ENCODE data around the gene SCN2B.

The SCN2B gene

GRCh38 chr11:118217575-118217974 lies 41.1 kb upstream of the SCN2B start:
- no peaks in the 10 kb centered on the region for H3K9me3 ChIP-seq (ENCODE audit: low read depth, low read length)
- TF ChIP-seq POLR2AphosphoS5 (IDR thresholded peaks at IDR 0.05; ENCODE audit: borderline replicate concordance, low read depth, low read length), result no peak
- no peak for TF ChIP-seq EZH2 (IDR thresholded peaks at IDR 0.05)
- no peak for TF ChIP-seq FOXP2 (optimal IDR thresholded peaks at IDR 0.05; ENCODE audit: control extremely low read depth, extremely low read length, insufficient read depth)

GRCh38 chr11:118216621-118217481 lies 40.4 kb upstream of the SCN2B start:
- Histone ChIP-seq H3K4me3 (no peak overlapping the region), H3K27ac (no peak overlapping the region), H3K9ac (ENCODE audit: insufficient read length) (no peak overlapping the region), H3K36me3 (ENCODE audit: insufficient read depth, low read length) (no peaks in the 10 kb centered on the region), H3K9me3 (ENCODE audit: low read depth, low read length) (no peaks in the 10 kb centered on the region)
- TF ChIP-seq POLR2AphosphoS5 (IDR thresholded peaks at IDR 0.05; ENCODE audit: borderline replicate concordance, low read depth, low read length) (no peak), EZH2 (IDR thresholded peaks at IDR 0.05) (no peak), FOXP2 (optimal IDR thresholded peaks at IDR 0.05; ENCODE audit: control extremely low read depth, extremely low read length, insufficient read depth) (no peak)
- no peak for DNase-seq (ENCODE audit: low read depth, low spot score)

More at GRCh38 chr11:118217575-118217974, 41.1 kb upstream of the SCN2B start:
- Histone ChIP-seq H3K4me3 (no peak overlapping the region), H3K36me3 (ENCODE audit: insufficient read depth, low read length) (no peaks in the 10 kb centered on the region), H3K27ac (no peak overlapping the region), H3K9ac (ENCODE audit: insufficient read length) (no peak overlapping the region)
- no peak for DNase-seq (ENCODE audit: low read depth, low spot score)

- DNase-seq (ENCODE audit: low read depth, low spot score), result no peak
- no peaks in the 10 kb centered on the region for H3K9me3 ChIP-seq (ENCODE audit: low read depth, low read length)
- TF ChIP-seq POLR2AphosphoS5 (IDR thresholded peaks at IDR 0.05; ENCODE audit: borderline replicate concordance, low read depth, low read length) (no peak), FOXP2 (optimal IDR thresholded peaks at IDR 0.05; ENCODE audit: control extremely low read depth, extremely low read length, insufficient read depth) (no peak), EZH2 (IDR thresholded peaks at IDR 0.05) (no peak)
- no peaks in the 10 kb centered on the region for H3K36me3 ChIP-seq (ENCODE audit: insufficient read depth, low read length)
- H3K27ac ChIP-seq, result no peak overlapping the region
- no peak overlapping the region for H3K9ac ChIP-seq (ENCODE audit: insufficient read length)
- H3K4me3 ChIP-seq, result no peak overlapping the region
Measured at GRCh38 chr11:118215765-118216164, 39.3 kb upstream of the SCN2B start.

GRCh38 chr11:118215262-118215661 lies 38.8 kb upstream of the SCN2B start:
- DNase-seq (ENCODE audit: low read depth, low spot score), result no peak
- Histone ChIP-seq H3K9me3 (ENCODE audit: low read depth, low read length) (no peaks in the 10 kb centered on the region), H3K4me3 (no peak overlapping the region), H3K36me3 (ENCODE audit: insufficient read depth, low read length) (no peaks in the 10 kb centered on the region), H3K27ac (no peak overlapping the region), H3K9ac (ENCODE audit: insufficient read length) (no peak overlapping the region)
- no peak for TF ChIP-seq FOXP2 (optimal IDR thresholded peaks at IDR 0.05; ENCODE audit: control extremely low read depth, extremely low read length, insufficient read depth)
- no peak for TF ChIP-seq EZH2 (IDR thresholded peaks at IDR 0.05)
- TF ChIP-seq POLR2AphosphoS5 (IDR thresholded peaks at IDR 0.05; ENCODE audit: borderline replicate concordance, low read depth, low read length), result no peak

GRCh38 chr11:118214210-118214914 lies 37.9 kb upstream of the SCN2B start:
- TF ChIP-seq FOXP2 (optimal IDR thresholded peaks at IDR 0.05; ENCODE audit: control extremely low read depth, extremely low read length, insufficient read depth) (no peak), POLR2AphosphoS5 (IDR thresholded peaks at IDR 0.05; ENCODE audit: borderline replicate concordance, low read depth, low read length) (no peak), EZH2 (IDR thresholded peaks at IDR 0.05) (no peak)
- no peak overlapping the region for H3K4me3 ChIP-seq
- no peaks in the 10 kb centered on the region for H3K9me3 ChIP-seq (ENCODE audit: low read depth, low read length)
- no peak overlapping the region for H3K9ac ChIP-seq (ENCODE audit: insufficient read length)
- H3K36me3 ChIP-seq (ENCODE audit: insufficient read depth, low read length), result no peaks in the 10 kb centered on the region
- DNase-seq (ENCODE audit: low read depth, low spot score), result no peak
- no peak overlapping the region for H3K27ac ChIP-seq

GRCh38 chr11:118213781-118214180 lies 37.3 kb upstream of the SCN2B start:
- TF ChIP-seq EZH2 (IDR thresholded peaks at IDR 0.05) (no peak), POLR2AphosphoS5 (IDR thresholded peaks at IDR 0.05; ENCODE audit: borderline replicate concordance, low read depth, low read length) (no peak), FOXP2 (optimal IDR thresholded peaks at IDR 0.05; ENCODE audit: control extremely low read depth, extremely low read length, insufficient read depth) (no peak)
- H3K36me3 ChIP-seq (ENCODE audit: insufficient read depth, low read length), result no peaks in the 10 kb centered on the region
- H3K9ac ChIP-seq (ENCODE audit: insufficient read length), result no peak overlapping the region
- H3K9me3 ChIP-seq (ENCODE audit: low read depth, low read length), result no peaks in the 10 kb centered on the region
- no peak overlapping the region for H3K4me3 ChIP-seq
- no peak overlapping the region for H3K27ac ChIP-seq
- DNase-seq (ENCODE audit: low read depth, low spot score), result no peak

- Histone ChIP-seq H3K27ac (no peak overlapping the region), H3K9me3 (ENCODE audit: low read depth, low read length) (no peaks in the 10 kb centered on the region), H3K9ac (ENCODE audit: insufficient read length) (no peak overlapping the region), H3K36me3 (ENCODE audit: insufficient read depth, low read length) (no peaks in the 10 kb centered on the region), H3K4me3 (no peak overlapping the region)
- no peak for TF ChIP-seq EZH2 (IDR thresholded peaks at IDR 0.05)
- DNase-seq (ENCODE audit: low read depth, low spot score), result no peak
Measured at GRCh38 chr11:118213201-118213600, 36.8 kb upstream of the SCN2B start.

GRCh38 chr11:118212781-118213191 lies 36.3 kb upstream of the SCN2B start:
- Histone ChIP-seq H3K4me3 (no peak overlapping the region), H3K9ac (ENCODE audit: insufficient read length) (no peak overlapping the region), H3K9me3 (ENCODE audit: low read depth, low read length) (no peaks in the 10 kb centered on the region), H3K27ac (no peak overlapping the region), H3K36me3 (ENCODE audit: insufficient read depth, low read length) (no peaks in the 10 kb centered on the region)
- TF ChIP-seq EZH2 (IDR thresholded peaks at IDR 0.05) (no peak), POLR2AphosphoS5 (IDR thresholded peaks at IDR 0.05; ENCODE audit: borderline replicate concordance, low read depth, low read length) (no peak), FOXP2 (optimal IDR thresholded peaks at IDR 0.05; ENCODE audit: control extremely low read depth, extremely low read length, insufficient read depth) (no peak)
- no peak for DNase-seq (ENCODE audit: low read depth, low spot score)

Measured in SK-N-MC (cell line).